Lung (tissue), 12 donors: ENCODE data around the gene MRTFA. TPM values are rescaled to one million over a fixed set of nuclear protein-coding genes. Genes with fewer than 3 reads are reported as not detected.
A peak's percentile ranks its signal among the peaks of the same experiment; 100 is the strongest.

Experiments
- ATAC-seq: fragments of 200-7000 bp; cut with Tn5 transposase; one replicate; pipeline ENCODE4 v1.9.1; 2020; ENCODE audit warnings: moderate number of reproducible peaks; ENCODE audit not compliant: insufficient read depth, low FRiP score
- DNase-seq, 3 donors: peaks; one replicate each; pipeline ENCODE4 v3.0.0-alpha.2; 2013 to 2017
- H3K27ac ChIP-seq, 2 donors: one replicate each; pipeline ENCODE4 v1.5.1; 2013; ENCODE audit warnings: mild to moderate bottlenecking in 2 of 2, moderate library complexity in 2 of 2, control low read depth in 1 of 2, inconsistent platforms in 1 of 2, low read depth in 1 of 2, low read length in 1 of 2
- H3K27me3 ChIP-seq, 3 donors: one replicate each; pipeline ENCODE4 v1.5.1; 2013; ENCODE audit warnings: low read length in 2 of 3; ENCODE audit not compliant: control insufficient read depth in 3 of 3, insufficient read depth in 3 of 3
- H3K36me3 ChIP-seq, 4 donors: one replicate each; pipeline ENCODE4 v1.5.1; 2013; ENCODE audit warnings: low read length in 4 of 4, mild to moderate bottlenecking in 1 of 4, moderate library complexity in 1 of 4; ENCODE audit not compliant: control insufficient read depth in 4 of 4, insufficient read depth in 4 of 4
- H3K4me1 ChIP-seq, 5 donors: one replicate each; pipeline ENCODE4 v1.5.1; 2013; ENCODE audit warnings: low read length in 5 of 5, mild to moderate bottlenecking in 2 of 5, moderate library complexity in 1 of 5; ENCODE audit not compliant: control insufficient read depth in 5 of 5, insufficient read depth in 5 of 5
- H3K4me3 ChIP-seq: one replicate; pipeline ENCODE4 v1.5.1; 2013; ENCODE audit warnings: mild to moderate bottlenecking, control low read depth, moderate library complexity
- H3K9ac ChIP-seq, 2 donors: one replicate each; pipeline ENCODE4 v1.5.1; 2013; ENCODE audit warnings: low read length in 2 of 2, control low read depth in 1 of 2; ENCODE audit not compliant: insufficient read depth in 1 of 2
- H3K9me3 ChIP-seq, 4 donors: one replicate each; pipeline ENCODE4 v1.5.1; 2013; ENCODE audit warnings: low read length in 3 of 4, mild to moderate bottlenecking in 1 of 4, moderate library complexity in 1 of 4; ENCODE audit not compliant: control insufficient read depth in 4 of 4, insufficient read depth in 3 of 4
- CTCF ChIP-seq: IDR thresholded peaks from 2 replicates; pipeline ENCODE4 v1.5.1; 2012; ENCODE audit warnings: mild to moderate bottlenecking; ENCODE audit errors: control extremely low read depth, extremely low read depth
- WGBS, 2 donors: extraction: QIAGEN DNeasy Blood & Tissue Kit; methylation state at CpG; one replicate each; pipeline ENCODE4 v1.1.7; 2013; 5-methylcytosine and 5-hydroxymethylcytosine counted together
- polyA plus RNA-seq, 2 donors: library from polyadenylated mRNA; stranded (reverse); fragments of 200-250 nt; gene quantifications; one replicate each; pipeline ENCODE4 v1.2.1, GENCODE V29; 2013
- total RNA-seq, 2 donors: library from RNA; depleted of rRNA in 1 of 2; stranded (reverse); fragments of >200 nt in 1 of 2; gene quantifications; one replicate each; pipeline ENCODE4 v1.2.1, GENCODE V29; 2014 to 2021
- donor health status: control.
- donor health status: control.
- donor health status: Bipolar disorder and iron deficiency.
- donor health status: healthy.
- donor health status: DM: yes; HTN: yes; CAD: no.

MRTFA gene
- total and polyA plus RNA-seq, 4 donors = 26.3 to 64.0 (median 40.1) TPM

- H3K4me3 ChIP-seq = no peak overlapping the region
- DNase-seq = no peak
- no peak overlapping the region for H3K9ac ChIP-seq
- peaks cover 0 to 6% (median 0%) of the 10 kb centered on the region in 4 donors for H3K36me3 ChIP-seq
- no peaks in the 10 kb centered on the region for H3K27me3 ChIP-seq
- no peak for ATAC-seq
- no peaks in the 10 kb centered on the region for H3K9me3 ChIP-seq
- H3K4me1 ChIP-seq = peaks cover 0 to 9% (median 0%) of the 10 kb centered on the region in 5 donors
- no peak for TF ChIP-seq CTCF
- WGBS, 2 donors = 69 to 86% methylated on average over 5 of the region's 5 CpGs
- H3K27ac ChIP-seq = peak overlapping the region in 1 of 2 donors; percentile 40
Measured at GRCh38 chr22:40519284-40519947, 117.1 kb downstream of the MRTFA start.

GRCh38 chr22:40518840-40519239, 117.7 kb downstream of the MRTFA start:
- Histone ChIP-seq H3K27me3 (no peaks in the 10 kb centered on the region), H3K9ac (no peak overlapping the region), H3K27ac (no peak overlapping the region), H3K4me1 (peaks cover 0 to 3% (median 0%) of the 10 kb centered on the region in 5 donors), H3K4me3 (no peak overlapping the region), H3K36me3 (peaks cover 0 to 6% (median 0%) of the 10 kb centered on the region in 4 donors), H3K9me3 (no peaks in the 10 kb centered on the region)
- no peak for ATAC-seq
- WGBS, 2 donors = 87 to 97% methylated on average over 4 of the region's 4 CpGs
- TF ChIP-seq CTCF = no peak
- no peak for DNase-seq

GRCh38 chr22:40517631-40518030, 118.9 kb downstream of the MRTFA start:
- no peak for TF ChIP-seq CTCF
- ATAC-seq (no peak), DNase-seq (no peak)
- 80 to 91% methylated on average over 3 of the region's 3 CpGs for WGBS, 2 donors
- H3K36me3 ChIP-seq = peaks cover 0 to 6% (median 0%) of the 10 kb centered on the region in 4 donors
- H3K4me1 ChIP-seq = peaks cover 0 to 5% (median under 1%) of the 10 kb centered on the region in 5 donors
- no peaks in the 10 kb centered on the region for H3K9me3 ChIP-seq
- no peak overlapping the region for H3K27ac ChIP-seq
- no peak overlapping the region for H3K9ac ChIP-seq
- H3K4me3 ChIP-seq = no peak overlapping the region
- no peaks in the 10 kb centered on the region for H3K27me3 ChIP-seq
